Activated naive CD4-positive, alpha-beta T cell treated with anti-CD3 and anti-CD28 coated beads, Interleukin-2, amount 10 ng/mL, durations not matched to agents 7 days and 5 days (primary cell): Measurements from ENCODE around the gene GABRG2.

Experiments used
- CTCF ChIA-PET: fragments of 350-600 bp; sonication (Branson Sonifier 250); formaldehyde crosslinking; loops from one replicate; lab custom pipeline; 2021; ENCODE audit warnings: antibody characterized with exemption; lab: Charles Lee
- DNase-seq: peaks from one replicate; pipeline ENCODE4 v3.0.0-alpha.2; 2020
- H3K27ac Mint-ChIP-seq: one replicate; pipeline ENCODE4 v1.8.0; 2021; ENCODE audit warnings: mild to moderate bottlenecking, moderate library complexity, mixed read lengths
- H3K27me3 Mint-ChIP-seq: one replicate; pipeline ENCODE4 v1.8.0; 2021; ENCODE audit warnings: mild to moderate bottlenecking, mixed read lengths
- H3K36me3 Mint-ChIP-seq: one replicate; pipeline ENCODE4 v1.8.0; 2021; ENCODE audit warnings: mixed read lengths
- H3K4me1 Mint-ChIP-seq: one replicate; pipeline ENCODE4 v1.8.0; 2021; ENCODE audit warnings: mixed read lengths
- H3K4me3 Mint-ChIP-seq: one replicate; pipeline ENCODE4 v1.8.0; 2021; ENCODE audit warnings: mild to moderate bottlenecking, moderate library complexity, mixed read lengths
- H3K9me3 Mint-ChIP-seq: one replicate; pipeline ENCODE4 v1.8.0; 2021; ENCODE audit warnings: mixed read lengths

GABRG2 gene

GRCh38 chr5:162128117-162128516, 60.5 kb downstream of the GABRG2 start:
- Mint-ChIP-seq H3K4me3 (no peak overlapping the region), H3K27ac (no peak overlapping the region), H3K4me1 (no peaks in the 10 kb centered on the region), H3K36me3 (no peaks in the 10 kb centered on the region), H3K27me3 (no peaks in the 10 kb centered on the region), H3K9me3 (peaks cover 4% of the 10 kb centered on the region)
- CTCF ChIA-PET, result interaction anchor here (0.6 kb wide), 1 partner anchor 969 kb away, joined by 3 read pairs; no protein-coding TSS in a partner anchor
- no peak for DNase-seq

- H3K27ac Mint-ChIP-seq, result no peak overlapping the region
- no peaks in the 10 kb centered on the region for H3K4me1 Mint-ChIP-seq
- DNase-seq, result no peak
- H3K36me3 Mint-ChIP-seq, result no peaks in the 10 kb centered on the region
- peaks cover 6% of the 10 kb centered on the region for H3K9me3 Mint-ChIP-seq
- CTCF ChIA-PET, result no interaction called here
- no peaks in the 10 kb centered on the region for H3K27me3 Mint-ChIP-seq
- H3K4me3 Mint-ChIP-seq, result no peak overlapping the region
These were observed 64.8 kb downstream of the GABRG2 start for GRCh38 chr5:162132348-162132747.

GRCh38 chr5:162139190-162139589, 71.6 kb downstream of the GABRG2 start:
- no peak overlapping the region for H3K4me3 Mint-ChIP-seq
- H3K9me3 Mint-ChIP-seq, result peaks cover 10% of the 10 kb centered on the region
- no peak overlapping the region for H3K27ac Mint-ChIP-seq
- H3K4me1 Mint-ChIP-seq, result no peaks in the 10 kb centered on the region
- CTCF ChIA-PET, result no interaction called here
- H3K36me3 Mint-ChIP-seq, result no peaks in the 10 kb centered on the region
- DNase-seq, result no peak
- no peaks in the 10 kb centered on the region for H3K27me3 Mint-ChIP-seq

GRCh38 chr5:162154242-162154641, 86.7 kb downstream of the GABRG2 start:
- Mint-ChIP-seq H3K9me3 (no peaks in the 10 kb centered on the region), H3K4me1 (no peaks in the 10 kb centered on the region), H3K36me3 (no peaks in the 10 kb centered on the region), H3K4me3 (no peak overlapping the region), H3K27me3 (no peaks in the 10 kb centered on the region), H3K27ac (no peak overlapping the region)
- CTCF ChIA-PET, result no interaction called here
- DNase-seq, result no peak

GRCh38 chr5:162160401-162160800, 92.8 kb downstream of the GABRG2 start:
- Mint-ChIP-seq H3K27ac (no peak overlapping the region), H3K4me1 (no peaks in the 10 kb centered on the region), H3K27me3 (no peaks in the 10 kb centered on the region), H3K9me3 (peaks cover 10% of the 10 kb centered on the region), H3K36me3 (no peaks in the 10 kb centered on the region), H3K4me3 (no peak overlapping the region)
- DNase-seq, result no peak
- CTCF ChIA-PET, result no interaction called here

- Mint-ChIP-seq H3K4me3 (no peak overlapping the region), H3K27ac (no peak overlapping the region), H3K4me1 (no peaks in the 10 kb centered on the region), H3K27me3 (no peaks in the 10 kb centered on the region), H3K36me3 (no peaks in the 10 kb centered on the region), H3K9me3 (peaks cover 16% of the 10 kb centered on the region)
- CTCF ChIA-PET, result no interaction called here
- DNase-seq, result no peak
These were observed 96.1 kb downstream of the GABRG2 start for GRCh38 chr5:162163663-162164062.

- DNase-seq, result no peak
- H3K27me3 Mint-ChIP-seq, result no peaks in the 10 kb centered on the region
- no peaks in the 10 kb centered on the region for H3K4me1 Mint-ChIP-seq
- H3K9me3 Mint-ChIP-seq, result peaks cover 3% of the 10 kb centered on the region
- no peaks in the 10 kb centered on the region for H3K36me3 Mint-ChIP-seq
- no peak overlapping the region for H3K27ac Mint-ChIP-seq
- CTCF ChIA-PET, result interaction anchor here (0.9 kb wide), 1 partner anchor 36 kb away, joined by 3 read pairs; no protein-coding TSS in a partner anchor
- no peak overlapping the region for H3K4me3 Mint-ChIP-seq
These were observed 106.9 kb downstream of the GABRG2 start for GRCh38 chr5:162174358-162174974.

- Mint-ChIP-seq H3K27ac (no peak overlapping the region), H3K27me3 (no peaks in the 10 kb centered on the region), H3K9me3 (peaks cover 15% of the 10 kb centered on the region), H3K36me3 (no peaks in the 10 kb centered on the region), H3K4me3 (no peak overlapping the region), H3K4me1 (no peaks in the 10 kb centered on the region)
- no peak for DNase-seq
- CTCF ChIA-PET, result no interaction called here
These were observed 119.8 kb downstream of the GABRG2 start for GRCh38 chr5:162187371-162187770.

- no peaks in the 10 kb centered on the region for H3K4me1 Mint-ChIP-seq
- H3K36me3 Mint-ChIP-seq, result no peaks in the 10 kb centered on the region
- H3K9me3 Mint-ChIP-seq, result peaks cover 17% of the 10 kb centered on the region
- CTCF ChIA-PET, result no interaction called here
- H3K27me3 Mint-ChIP-seq, result no peaks in the 10 kb centered on the region
- H3K27ac Mint-ChIP-seq, result no peak overlapping the region
- DNase-seq, result no peak
- no peak overlapping the region for H3K4me3 Mint-ChIP-seq
These were observed 122.1 kb downstream of the GABRG2 start for GRCh38 chr5:162189719-162190118.

GRCh38 chr5:162193012-162193411, 125.4 kb downstream of the GABRG2 start:
- Mint-ChIP-seq H3K27ac (no peak overlapping the region), H3K4me3 (no peak overlapping the region), H3K27me3 (no peaks in the 10 kb centered on the region), H3K4me1 (no peaks in the 10 kb centered on the region), H3K9me3 (peaks cover 17% of the 10 kb centered on the region), H3K36me3 (no peaks in the 10 kb centered on the region)
- CTCF ChIA-PET, result no interaction called here
- no peak for DNase-seq

GRCh38 chr5:162196351-162196750, 128.8 kb downstream of the GABRG2 start:
- Mint-ChIP-seq H3K4me3 (no peak overlapping the region), H3K9me3 (peaks cover 4% of the 10 kb centered on the region), H3K4me1 (no peaks in the 10 kb centered on the region), H3K27ac (no peak overlapping the region), H3K27me3 (no peaks in the 10 kb centered on the region), H3K36me3 (no peaks in the 10 kb centered on the region)
- CTCF ChIA-PET, result no interaction called here
- no peak for DNase-seq

GRCh38 chr5:162202285-162202880, 134.8 kb downstream of the GABRG2 start:
- Mint-ChIP-seq H3K27me3 (no peaks in the 10 kb centered on the region), H3K9me3 (peaks cover 4% of the 10 kb centered on the region), H3K27ac (no peak overlapping the region)

More at GRCh38 chr5:162202285-162202880, 134.8 kb downstream of the GABRG2 start:
- DNase-seq, result no peak
- Mint-ChIP-seq H3K36me3 (no peaks in the 10 kb centered on the region), H3K4me3 (no peak overlapping the region), H3K4me1 (no peaks in the 10 kb centered on the region)
- CTCF ChIA-PET, result no interaction called here
